Endometrium (tissue), 2 donors: Measurements from ENCODE around the gene DIPK1A.

Experiments used
- FAIRE-seq: peaks from 2 replicates; lab custom pipeline; 2012; peaks lifted over from hg19 to GRCh38; lab: Jason Lieb, UNC
- donor health status: control.
- donor health status: control.

DIPK1A gene

DNA sequence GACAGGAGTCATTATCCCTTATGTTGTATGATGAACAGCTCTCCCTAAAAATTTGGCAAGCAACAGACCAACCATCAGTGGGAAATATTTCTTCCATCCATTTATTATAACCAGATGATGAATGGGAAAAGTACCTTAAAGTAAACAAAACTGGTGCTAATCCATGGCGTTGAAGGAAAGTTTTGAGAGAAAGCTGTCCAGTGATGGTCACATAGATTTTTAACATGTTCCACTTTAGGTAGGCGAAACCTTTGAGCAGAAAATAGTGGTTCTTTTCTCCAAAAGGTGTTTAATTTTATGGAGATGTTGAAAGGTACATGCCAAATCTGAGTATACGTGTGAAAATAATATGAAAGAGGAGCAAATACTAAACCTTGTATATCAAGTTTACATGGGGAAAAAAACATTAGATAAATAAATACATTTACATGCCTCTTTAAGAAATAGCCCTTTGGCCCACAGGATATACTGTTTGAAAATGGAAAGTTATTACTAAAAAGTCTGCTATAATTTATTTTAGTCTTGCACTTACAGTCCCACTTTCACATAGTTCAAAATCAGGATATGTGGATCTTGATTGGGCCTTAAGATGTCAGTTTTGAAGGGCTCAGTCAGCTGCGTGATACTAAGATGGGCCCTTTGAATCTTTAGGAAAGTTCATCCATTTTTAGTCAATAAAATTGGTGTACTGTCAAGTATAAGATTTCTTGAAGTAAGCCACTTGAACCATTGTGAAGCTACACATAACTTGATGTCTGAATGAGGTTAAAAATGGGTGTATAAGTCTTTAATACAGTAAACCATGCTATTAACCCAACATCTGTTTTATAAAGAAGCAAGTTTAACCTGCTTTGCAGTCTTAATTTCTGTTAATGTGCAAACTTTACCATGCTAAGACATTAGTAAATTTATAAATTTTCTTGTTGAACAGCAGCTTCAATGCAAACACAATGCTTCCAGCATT lies 118.9 kb downstream of the DIPK1A start:
- no peak for FAIRE-seq

DNA sequence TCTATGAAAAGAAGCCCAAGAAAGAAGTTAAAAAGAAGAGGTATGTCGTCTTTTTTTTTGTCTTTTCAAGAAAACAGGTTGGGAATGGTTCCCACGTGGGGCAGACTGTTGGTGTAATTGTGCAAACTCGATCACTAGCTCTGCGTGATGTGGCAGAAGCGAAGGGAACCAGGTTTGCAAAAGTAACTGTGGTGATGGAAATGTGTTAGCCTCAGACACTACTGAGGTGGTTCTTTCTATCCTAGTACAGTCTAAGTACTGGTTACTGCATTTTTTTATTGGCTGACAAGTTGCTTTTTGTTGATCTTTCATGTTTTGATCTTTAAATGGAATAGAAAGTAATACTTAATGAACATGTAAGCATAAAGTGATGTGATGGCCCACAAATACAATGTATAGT lies 120.7 kb downstream of the DIPK1A start:
- FAIRE-seq: no peak

GRCh38 chr1:92839442-92839841 lies 121.8 kb downstream of the DIPK1A start:
- no peak for FAIRE-seq

DNA sequence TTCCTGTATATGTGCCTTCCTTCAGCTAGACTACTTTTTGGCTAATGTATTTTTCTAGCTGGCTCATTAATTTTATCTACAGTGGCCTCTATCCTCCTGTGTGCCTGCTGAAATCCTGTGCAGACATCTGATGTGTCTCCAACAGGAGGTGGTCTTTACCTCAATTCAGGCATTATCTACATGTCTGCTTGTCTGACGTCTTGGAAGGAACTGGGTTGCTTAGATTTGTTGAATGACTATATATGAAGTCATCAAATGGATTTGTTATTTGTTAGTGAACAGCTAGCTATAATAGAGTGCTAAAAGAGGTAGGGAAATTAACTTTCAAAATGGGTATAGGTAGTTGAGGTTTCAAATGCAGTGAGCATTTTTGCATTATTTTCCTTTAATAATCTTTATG lies 122.7 kb downstream of the DIPK1A start:
- FAIRE-seq: no peak

DNA sequence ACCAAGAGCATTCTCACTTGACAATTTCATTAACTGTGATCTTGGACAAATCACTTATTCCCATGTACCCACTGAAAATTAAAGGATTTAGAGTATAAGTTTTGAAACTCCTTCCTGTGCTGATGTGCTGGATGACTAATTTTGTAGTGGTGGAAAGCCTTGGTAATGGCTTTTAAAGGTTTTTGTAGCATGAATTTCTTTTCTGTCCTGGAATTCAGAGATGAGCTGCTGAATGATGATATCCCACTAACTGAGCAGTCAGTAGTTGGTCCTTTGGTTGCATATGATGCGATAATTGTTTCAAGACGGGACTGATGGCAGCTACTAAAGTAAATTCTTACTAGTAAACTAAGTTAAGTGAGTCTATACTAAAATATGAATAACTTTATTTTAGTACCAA lies 124.2 kb downstream of the DIPK1A start:
- FAIRE-seq: no peak

DNA sequence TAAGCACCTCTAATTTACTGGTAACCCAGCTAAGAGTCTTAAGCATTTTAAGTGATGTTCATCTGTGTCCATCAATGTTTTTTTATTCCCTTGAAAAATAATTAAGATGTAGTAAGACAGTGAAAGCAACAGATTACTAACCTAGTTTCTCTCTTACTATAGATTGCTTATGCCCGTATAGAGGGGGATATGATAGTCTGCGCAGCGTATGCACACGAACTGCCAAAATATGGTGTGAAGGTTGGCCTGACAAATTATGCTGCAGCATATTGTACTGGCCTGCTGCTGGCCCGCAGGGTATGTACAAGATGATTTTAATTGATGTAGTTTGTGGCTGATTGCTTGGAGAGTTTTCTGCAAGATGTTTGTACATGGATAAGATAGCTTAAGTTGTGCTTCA lies 126.6 kb downstream of the DIPK1A start:
- FAIRE-seq: no peak

GRCh38 chr1:92833840-92834239 lies 127.4 kb downstream of the DIPK1A start:
- no peak for FAIRE-seq

- FAIRE-seq: no peak
Measured at GRCh38 chr1:92832537-92833114, 128.6 kb downstream of the DIPK1A start.

- FAIRE-seq: peak; percentile 80
Measured at GRCh38 chr1:92831762-92832536, 129.3 kb downstream of the DIPK1A start, which contains the start of gene RPL5. TSS of gene RPL5 (plus strand) at chr1:92832040. CDS start at chr1:92832115, 75 bp downstream.

DNA sequence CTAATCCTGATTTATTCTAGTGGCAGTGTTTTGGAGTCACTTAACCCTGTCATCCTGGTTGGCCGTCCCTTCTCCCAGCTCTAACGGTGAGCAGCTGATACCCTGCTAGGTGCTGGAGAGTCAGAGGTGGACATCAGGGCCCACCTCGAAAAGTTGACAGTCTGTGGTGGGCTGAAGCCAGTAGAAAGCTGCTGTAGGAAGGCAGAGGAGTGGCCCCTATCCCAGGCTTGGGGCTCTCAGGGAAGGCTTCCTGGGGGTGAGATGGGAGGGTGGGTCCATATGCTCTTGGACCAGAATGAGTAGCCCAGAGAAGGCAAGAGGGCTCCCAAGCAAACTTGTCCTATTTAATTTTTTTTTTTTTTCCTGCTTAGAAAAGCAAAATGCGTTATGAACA lies 129.9 kb downstream of the DIPK1A start:
- FAIRE-seq: no peak

GRCh38 chr1:92826792-92827191 lies 134.5 kb downstream of the DIPK1A start:
- FAIRE-seq: no peak

- FAIRE-seq: no peak
Measured at GRCh38 chr1:92822879-92823278, 138.4 kb downstream of the DIPK1A start.

GRCh38 chr1:92820551-92820950 lies 140.7 kb downstream of the DIPK1A start:
- no peak for FAIRE-seq

DNA sequence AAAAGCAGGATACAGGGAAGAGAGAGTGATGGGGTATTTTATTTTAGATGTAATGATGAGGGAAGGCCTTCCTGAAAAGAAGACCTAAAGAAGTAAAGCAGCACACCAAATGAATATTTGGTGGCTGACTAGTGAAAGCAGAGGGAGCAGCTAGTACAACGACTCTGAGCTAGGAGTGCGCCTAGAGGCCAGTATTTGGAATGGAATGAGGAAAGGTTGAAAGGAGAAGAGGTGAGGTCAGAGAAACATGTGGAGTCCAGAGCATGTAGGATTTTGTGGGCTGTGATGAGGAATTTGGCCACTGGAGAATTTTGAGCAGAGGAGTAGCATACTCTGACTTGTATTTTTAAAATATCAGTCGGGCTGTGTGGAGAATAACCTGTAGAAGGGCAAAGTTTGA lies 141.2 kb downstream of the DIPK1A start:
- no peak for FAIRE-seq

- FAIRE-seq: no peak
Measured at GRCh38 chr1:92817986-92818764, 143.1 kb downstream of the DIPK1A start.

GRCh38 chr1:92817137-92817697 lies 144.0 kb downstream of the DIPK1A start:
- FAIRE-seq: no peak

GRCh38 chr1:92816732-92817131 lies 144.5 kb downstream of the DIPK1A start:
- no peak for FAIRE-seq

- no peak for FAIRE-seq
Measured at GRCh38 chr1:92808381-92808780, 152.9 kb downstream of the DIPK1A start.

- no peak for FAIRE-seq
Measured at GRCh38 chr1:92805216-92805615, 156.0 kb downstream of the DIPK1A start.

DNA sequence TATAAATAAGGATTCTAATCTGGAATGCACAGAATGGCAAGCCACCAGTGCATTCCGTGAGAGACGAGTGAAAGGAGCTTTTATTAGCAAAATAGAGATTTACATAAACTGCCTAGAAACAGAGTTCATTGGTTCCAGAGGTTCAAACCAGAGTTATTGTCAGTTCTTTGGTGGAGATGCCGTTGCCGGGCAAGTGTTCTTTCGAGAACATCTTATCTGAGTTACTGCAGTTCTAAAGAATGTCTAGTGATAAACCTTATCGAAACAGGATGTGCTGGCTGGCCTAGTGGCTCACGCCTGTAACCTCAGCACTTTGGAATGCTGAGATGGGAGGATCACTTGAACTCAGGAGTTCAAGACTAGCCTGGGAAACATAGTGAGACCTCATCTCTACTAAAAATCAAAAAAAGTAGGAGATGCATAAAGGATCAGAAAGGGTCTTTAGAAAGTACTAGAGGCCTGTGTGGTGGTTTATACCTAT lies 156.5 kb downstream of the DIPK1A start:
- FAIRE-seq: peak; percentile 94

DNA sequence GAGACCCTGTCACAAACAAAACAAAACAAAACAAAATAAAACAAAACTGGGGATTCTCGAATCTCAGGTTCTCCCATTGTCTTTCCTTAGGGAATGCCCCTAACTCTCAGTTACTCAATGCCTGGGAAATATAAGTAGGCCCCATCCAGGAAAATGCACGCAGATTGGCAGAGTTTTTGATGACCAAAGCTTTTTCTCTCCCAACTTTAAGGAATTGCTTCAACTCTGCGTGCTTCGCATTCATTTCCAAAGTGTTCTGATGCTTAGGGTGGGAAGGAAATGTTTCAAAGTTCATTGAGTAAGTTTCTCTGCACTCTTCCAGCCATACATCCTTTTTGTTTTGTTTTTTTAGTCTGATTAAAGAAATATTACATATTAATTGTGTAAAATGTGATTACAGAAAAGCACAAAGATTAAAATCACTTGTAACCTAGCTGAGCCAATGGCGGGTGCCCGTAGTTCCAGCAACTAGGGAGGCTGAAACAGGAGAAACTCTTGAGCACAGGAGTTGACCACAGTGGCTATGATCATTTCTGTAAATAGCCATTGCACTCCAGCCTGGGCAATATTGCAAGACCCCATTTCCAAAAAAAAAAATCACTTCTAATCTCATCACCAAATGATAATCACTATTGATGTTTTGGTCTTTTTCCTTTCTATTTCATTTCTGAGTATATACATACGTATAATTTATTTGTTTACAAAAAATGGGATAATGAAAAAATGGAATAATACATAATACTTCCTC lies 157.9 kb downstream of the DIPK1A start:
- FAIRE-seq: no peak
